ENCODE results near the gene HS3ST5.

- TF ChIP-seq CTCF (IDR thresholded peaks at IDR 0.05) (no peak), POLR2A (IDR thresholded peaks at IDR 0.05) (no peak)
Measured at GRCh38 chr6:114342826-114343781, at the start of gene HS3ST5.
